Measurements from ENCODE around the gene CROCC2.

The CROCC2 gene

DNA sequence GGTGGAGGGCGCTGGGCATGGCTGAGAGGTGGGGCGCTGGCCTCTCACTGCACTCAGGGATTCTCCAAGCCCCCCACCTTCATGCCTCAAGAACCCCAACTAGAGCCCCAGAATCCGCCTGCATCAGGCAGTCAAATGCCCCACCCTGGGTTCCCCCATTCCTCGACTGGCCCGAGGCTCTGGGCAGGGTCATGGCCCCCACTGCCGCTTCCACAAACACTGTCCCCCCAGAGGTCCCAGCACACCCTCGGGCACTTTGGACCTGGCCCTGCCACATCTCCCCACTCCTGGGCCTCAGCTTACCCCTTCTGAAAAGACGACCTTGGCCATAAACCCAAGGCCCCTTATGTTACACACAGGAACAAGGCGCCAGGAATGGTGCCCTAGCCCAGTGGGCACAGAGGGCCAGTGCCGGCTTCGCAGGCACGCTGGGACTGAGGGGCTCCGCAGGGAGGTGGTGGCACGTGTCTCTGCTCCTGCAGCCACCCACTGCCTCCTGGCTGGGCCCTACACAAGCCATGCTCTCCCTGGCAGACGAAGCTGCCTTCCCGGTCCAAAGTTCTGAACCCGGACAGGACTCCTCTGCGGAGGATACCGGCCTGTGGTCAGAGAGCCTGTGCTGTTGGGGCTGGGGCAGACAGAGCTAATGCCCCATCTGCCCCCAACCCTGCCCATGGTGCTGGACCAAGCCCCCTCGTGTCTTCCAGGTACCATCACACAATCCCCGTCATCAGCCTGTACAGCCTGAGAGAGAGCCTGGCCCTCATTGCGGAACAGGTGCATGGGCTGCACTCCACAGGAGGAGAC is 30.7 kb upstream of the CROCC2 start:
- DNase-seq (ENCODE audit: low spot score) = no peak

DNA sequence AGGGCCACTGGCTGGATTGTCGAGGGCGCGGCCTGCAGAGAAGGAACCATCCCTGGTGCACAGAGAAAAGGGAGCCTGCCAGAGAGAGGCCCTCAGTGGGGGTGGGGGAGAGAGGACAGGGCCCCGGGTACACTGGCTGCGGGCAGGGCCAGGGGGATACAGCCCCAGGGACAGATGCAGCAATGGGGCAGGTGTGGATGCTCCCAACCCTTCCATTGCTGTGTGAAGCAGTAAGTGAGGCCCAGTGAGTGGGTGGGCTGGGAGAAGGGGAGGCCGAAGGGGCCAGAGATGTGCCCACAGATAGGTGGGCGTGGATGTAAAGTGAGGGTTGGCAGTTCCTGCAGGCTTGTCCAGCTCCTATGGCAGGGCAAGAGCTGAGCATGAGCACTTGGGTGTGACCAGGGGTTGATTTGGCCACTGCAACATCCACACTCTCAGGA is 30.1 kb upstream of the CROCC2 start:
- no peak for DNase-seq (ENCODE audit: low spot score)

DNA sequence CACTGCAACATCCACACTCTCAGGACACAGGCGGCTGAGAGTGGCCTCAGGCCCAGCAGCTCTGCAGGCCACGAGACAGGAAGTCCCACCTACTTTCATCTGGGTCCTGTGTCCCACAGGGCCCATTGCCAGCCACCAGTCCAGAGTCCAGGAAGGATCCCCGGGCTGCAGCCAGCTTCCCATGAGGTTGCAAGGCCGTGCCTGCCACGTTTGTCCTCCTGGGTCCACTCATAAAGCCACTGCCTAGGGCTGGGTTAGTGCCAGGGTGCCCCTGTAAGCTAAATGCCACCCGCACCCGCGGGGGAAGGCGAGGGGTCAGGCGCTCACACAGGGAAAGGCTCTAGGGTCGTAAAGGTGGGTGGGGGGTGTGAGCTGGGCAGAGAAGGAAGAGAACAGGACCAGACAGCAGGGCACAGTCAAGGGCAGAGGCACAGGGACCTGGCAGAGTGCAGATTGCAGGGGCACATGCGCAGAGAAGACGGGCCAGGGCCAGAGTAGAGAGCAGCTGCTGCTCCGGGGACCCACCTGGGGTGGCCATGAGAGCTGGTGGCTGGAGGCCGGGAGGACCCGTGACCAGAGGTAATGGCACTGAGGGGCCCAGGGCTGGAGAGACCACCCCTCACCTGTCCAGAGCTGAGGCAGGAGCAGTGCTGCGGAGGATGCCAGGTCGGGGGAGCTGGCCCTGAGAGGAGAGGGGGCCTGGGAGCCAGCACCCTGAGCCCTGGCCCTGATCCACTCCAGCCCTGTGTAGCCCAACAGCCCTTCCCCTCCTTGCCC is 29.5 kb upstream of the CROCC2 start:
- no peak for DNase-seq (ENCODE audit: low spot score)

DNA sequence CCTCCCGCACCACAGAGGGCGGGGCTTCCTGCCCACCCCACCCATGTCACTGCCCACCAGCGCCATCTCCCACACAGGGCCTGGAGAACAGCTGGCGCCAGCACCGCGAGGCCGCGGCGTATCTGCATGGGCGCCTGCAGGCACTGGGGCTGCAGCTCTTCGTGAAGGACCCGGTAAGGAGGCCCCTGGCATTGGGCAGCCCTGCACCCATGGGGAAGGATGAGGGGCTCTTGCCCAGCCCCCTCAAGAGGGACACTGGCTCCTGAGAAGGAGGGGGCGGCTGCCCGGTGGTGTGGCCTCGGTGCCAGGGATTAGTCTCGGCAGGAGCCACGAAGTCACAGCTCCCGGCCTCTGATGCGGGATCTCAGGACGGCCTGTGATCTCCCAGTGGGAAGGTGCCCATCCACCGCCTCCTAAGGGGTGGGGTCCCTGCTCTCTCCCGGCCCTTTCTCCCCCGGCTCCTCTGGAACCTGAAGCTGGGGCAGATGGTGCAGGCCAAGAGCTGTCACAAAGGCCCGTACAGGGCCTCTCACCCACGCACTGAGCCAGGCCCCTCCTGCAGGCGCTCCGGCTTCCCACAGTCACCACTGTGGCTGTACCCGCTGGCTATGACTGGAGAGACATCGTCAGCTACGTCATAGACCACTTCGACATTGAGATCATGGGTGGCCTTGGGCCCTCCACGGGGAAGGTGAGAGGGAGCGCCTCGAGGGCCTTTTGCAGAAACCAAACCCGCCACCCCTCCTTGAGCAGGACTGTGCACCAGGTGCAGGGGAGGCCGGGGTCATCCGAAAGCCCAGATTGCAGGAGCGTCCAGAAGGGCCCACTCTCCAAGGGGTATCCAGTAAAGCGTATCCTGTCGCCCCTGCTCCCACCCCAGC is 28.4 kb upstream of the CROCC2 start:
- DNase-seq (ENCODE audit: low spot score) = no peak

DNA sequence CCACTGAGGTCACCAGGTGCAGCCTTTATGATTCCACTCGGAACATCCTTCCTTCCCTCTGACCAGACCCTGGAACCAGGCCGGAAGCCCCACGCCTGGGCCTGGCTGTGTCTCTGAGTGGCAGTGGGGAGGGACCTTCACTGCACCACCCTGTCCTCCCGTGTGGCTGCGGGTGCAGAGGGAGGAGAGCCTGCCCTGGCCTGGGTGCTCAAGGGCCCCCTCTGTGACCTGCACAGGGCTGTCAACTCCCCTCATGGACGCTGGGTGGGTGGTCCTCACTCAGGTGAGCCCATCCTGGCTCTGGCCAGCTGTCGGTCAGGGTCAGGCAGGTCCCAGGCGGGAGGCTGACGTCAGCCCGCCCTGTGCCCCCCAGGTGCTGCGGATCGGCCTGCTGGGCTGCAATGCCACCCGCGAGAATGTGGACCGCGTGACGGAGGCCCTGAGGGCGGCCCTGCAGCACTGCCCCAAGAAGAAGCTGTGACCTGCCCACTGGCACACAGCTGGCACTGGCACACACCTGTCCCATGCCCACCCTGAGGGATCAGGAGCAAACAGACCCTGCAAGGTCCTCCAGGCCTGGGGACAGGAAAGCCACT is 27.7 kb upstream of the CROCC2 start:
- DNase-seq (ENCODE audit: low spot score) = no peak

DNA sequence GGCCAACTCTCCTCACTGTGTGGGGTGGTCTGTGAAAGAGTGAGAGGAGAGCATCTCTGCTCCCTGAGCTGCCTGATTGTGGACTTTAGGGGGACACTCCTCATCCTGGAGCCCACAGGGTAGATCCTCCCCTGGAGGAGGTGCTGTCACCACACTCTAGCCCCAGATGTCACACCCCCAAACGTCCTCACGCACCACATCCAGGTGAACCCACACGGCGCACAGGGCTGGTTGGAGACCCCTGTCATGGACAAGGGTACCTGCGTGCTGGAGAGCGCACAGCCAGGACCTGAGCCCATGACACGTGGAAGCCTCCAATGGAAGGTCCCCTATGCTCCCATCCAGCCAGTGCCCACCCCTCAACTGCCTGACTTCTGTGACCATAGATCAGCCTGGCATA is 27.0 kb upstream of the CROCC2 start:
- DNase-seq (ENCODE audit: low spot score) = no peak

DNA sequence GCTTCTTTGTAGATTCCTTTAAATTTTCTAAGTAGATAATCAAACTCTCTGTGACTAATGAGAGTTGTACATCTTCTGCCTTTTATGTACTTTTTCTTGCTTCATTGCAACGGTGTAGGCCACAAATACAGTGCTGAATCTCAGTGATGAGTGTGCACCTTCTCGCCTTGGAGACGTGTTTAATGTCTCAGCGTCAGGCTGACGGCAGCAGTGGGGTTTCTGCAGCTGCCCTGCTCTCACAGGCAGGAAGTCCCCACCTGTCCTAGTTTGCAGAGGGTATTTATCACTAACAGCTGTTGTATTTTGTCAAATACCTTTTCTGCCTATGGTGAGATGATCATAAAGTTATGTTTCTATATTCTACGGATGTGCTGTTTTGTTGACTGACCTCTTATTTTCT is 24.2 kb upstream of the CROCC2 start:
- DNase-seq (ENCODE audit: low spot score) = no peak

DNA sequence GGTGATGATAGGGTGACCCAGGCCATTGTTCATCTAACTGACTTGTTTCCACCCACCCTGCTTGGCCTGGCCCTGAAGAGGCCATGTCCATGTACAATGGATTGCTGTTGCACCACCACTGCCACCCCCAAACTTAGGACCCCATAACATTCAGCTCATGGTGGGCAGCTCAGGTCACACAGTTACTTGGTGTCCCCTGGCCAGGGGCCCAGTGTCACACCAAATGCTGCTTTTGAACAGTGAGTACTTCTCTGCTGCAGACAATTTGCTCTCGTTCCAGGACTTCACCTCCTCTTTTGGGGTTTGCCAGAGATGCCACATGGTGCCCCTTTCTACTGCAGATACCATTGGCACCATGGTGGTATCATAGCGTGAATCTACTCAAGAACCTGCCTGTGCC is 21.9 kb upstream of the CROCC2 start:
- no peak for DNase-seq (ENCODE audit: low spot score)

DNA sequence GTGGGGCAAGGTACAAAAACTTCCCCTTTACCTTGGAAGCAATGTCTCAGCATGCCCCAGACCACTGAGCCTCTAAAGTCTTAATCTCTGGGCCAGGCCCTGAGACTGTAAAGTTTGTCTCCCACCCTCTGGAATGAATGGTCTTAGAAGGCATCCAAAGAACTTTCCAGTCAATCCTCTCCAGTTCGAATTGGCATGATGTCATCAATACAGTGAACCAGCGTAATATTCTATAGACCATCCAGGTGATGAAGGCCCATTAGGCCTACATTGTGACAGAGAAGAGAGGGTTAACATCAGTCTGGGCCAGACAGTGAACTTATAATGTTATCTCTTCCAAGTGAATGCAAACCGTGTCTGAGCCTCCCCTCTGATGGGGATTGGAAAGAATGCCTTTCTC is 21.4 kb upstream of the CROCC2 start:
- DNase-seq (ENCODE audit: low spot score) = no peak

DNA sequence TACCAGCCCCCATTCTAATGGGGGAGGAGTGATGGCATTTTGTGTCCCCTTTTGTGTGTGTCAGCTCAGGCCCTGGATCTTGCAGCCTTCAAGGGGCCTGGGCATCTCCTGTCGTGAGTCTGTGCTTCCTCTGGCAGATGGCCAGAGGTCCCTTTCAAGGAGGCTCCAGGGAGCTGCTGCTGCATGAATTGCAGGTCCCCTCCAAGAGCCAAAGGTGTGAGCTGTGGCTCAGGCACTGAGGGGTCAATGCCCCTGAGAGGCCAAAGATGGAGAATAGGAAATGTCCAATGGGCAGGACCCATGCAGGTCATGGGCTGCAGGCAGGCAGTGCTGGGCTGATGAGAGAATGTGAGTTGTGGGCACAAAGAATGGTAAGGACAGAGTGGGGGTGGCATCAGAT is 20.6 kb upstream of the CROCC2 start:
- no peak for DNase-seq (ENCODE audit: low spot score)

DNA sequence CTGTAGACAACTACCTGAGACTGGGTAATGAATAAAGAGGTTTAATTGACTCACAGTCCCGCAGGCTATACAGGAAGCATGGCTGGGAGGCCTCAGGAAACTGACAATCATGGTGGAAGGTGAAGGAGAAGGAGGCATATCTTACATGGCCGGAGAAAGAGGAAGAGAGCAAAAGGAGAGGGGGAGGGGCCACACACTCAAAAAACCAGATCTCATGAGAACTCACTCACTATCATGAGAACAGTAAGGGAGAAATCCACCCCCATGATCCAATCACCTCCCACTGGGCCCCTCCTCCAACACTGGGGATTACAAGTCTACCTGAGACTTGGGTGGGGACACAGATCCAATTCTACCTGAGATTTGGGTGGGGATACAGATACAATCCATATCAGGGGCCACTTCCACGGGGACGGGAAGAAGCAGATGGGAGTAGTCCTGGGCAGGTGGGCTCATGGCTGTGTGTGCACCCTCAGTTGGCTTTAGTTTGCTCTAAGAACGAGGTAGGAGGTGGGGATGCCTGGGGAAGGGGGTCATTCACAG is 20.0 kb upstream of the CROCC2 start:
- no peak for DNase-seq (ENCODE audit: low spot score)

DNA sequence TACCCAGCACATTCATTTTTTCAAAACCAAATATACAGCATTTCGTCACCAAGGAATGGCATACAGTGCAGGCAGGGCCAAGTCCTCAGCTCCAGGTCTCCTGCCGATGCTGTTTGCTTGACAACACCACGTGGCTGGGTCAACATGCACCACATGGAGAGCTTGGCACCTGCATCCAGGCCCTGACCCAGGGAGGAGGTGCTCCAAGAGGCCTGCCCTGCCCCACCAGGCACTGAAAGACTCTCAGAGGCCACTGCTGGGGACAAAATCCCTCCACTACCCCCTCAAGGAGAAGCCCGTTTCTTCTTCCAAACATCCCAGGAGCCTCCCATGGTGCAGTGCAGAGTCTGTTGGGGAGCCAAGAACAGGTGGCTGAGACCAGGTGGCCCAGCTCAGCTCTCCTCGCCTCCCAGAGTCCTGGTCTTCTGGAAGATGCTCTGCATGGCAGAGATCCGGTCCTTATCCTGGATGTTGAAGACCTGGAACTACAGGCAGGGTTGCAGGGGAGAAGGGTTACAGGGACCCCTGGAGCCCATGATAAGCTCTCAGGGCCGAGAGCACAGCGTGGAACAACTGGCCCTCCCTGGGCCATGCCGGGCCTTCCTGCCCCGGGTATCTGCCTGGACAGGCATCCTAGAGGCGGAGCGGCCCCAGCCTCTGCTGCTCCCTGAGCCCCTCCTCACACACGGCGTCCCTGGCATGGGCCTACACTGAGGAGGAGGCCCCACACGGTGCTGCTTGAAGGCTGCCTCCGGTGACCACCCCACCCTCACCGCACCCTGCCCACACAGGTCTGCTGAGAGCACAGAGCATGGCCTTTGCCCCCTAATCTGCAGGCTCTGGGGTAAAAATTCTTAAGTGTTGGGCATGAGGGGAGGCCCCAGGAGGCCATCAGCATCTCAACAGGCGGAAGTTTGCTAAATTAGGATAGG is 19.2 kb upstream of the CROCC2 start:
- no peak for DNase-seq (ENCODE audit: low spot score)

DNA sequence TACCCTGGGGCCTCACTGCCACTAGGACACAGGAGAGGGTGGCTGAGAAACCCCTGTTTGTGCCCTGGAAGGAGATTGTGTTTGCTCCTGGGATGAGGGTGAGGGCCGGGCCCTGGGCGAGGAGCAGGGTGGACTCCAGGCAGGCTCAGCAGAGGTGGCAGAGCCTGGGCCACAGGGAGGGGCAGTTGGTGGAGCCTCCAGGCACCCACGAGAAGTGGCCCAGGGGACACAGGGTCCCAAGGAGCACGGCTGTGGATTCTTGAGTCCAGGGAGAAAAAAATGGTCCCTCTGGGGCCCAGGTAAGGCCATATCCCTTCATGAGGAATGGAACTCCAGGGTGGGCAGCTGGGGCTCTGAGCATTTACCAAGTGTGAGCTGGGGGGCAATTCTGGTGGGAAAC is 18.5 kb upstream of the CROCC2 start:
- DNase-seq (ENCODE audit: low spot score) = no peak

DNA sequence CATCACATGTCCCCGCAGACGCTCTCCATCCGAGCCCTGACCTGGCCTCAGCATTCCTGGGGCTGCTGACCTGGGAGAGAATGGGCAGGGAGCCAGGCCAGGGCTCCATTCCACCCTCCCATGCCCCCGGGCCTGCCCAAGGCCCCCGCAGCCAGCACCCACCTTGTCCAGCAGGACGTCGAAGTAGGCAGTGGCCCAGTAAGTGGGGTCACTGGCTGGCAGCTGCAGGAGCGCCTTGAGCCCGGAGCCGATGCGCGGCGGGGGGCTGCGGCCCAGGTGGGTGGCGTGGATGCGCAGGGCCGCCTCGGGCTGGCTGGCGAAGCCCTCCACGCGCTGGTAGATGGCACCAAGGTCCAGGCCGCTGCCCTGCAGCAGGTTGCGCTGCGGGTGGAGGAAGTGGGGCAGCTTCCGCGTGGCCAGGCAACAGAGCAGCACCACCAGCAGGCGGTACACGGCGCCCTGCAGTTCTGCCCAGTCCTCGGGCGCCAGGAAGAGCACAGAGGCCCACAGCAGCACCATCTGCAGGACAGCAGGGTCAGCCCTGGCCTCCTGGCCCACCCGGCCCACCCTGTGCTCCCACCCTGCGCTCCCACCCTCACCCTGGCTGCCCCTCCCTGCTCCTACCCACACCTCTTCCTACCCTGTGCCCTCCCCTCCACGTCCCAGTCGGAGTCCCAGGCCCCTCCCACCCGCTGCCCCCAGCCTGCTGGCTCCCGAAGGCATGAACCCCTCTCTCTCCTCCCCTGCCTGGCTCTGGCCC is 17.8 kb upstream of the CROCC2 start:
- no peak for DNase-seq (ENCODE audit: low spot score)

DNA sequence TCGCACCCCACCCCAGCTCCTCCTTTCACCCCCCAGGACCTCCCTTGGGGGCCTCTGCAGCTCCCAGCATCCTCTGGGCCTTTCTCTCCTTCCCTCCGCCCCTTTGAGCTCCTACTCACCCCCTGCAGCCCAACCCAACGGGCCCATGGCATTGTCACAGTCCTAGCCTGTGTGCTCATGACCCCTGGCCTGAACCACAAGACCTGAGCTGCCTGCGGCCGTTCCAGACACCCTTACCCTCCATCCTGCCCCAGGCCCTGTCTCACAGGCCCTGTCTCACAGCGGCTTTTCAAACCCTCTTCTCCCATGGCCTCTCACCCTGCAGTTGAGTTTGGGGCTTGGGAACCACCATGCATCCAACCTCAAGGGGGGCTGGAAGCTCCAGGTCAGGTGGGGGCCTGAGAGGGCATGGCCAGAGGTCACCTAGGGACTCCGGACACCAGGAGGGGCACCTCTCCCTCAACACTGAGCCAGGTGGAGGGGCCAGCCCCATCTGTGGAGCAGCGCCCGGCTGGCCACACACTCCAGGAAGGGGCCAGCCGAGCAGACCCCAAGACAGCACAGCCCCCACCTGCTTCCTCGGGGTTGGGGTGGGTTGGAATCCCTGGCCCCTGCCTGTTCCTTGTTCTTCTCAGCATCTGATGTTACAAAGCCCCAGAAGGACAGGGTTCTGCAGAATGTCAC is 17.1 kb upstream of the CROCC2 start:
- no peak for DNase-seq (ENCODE audit: low spot score)

DNA sequence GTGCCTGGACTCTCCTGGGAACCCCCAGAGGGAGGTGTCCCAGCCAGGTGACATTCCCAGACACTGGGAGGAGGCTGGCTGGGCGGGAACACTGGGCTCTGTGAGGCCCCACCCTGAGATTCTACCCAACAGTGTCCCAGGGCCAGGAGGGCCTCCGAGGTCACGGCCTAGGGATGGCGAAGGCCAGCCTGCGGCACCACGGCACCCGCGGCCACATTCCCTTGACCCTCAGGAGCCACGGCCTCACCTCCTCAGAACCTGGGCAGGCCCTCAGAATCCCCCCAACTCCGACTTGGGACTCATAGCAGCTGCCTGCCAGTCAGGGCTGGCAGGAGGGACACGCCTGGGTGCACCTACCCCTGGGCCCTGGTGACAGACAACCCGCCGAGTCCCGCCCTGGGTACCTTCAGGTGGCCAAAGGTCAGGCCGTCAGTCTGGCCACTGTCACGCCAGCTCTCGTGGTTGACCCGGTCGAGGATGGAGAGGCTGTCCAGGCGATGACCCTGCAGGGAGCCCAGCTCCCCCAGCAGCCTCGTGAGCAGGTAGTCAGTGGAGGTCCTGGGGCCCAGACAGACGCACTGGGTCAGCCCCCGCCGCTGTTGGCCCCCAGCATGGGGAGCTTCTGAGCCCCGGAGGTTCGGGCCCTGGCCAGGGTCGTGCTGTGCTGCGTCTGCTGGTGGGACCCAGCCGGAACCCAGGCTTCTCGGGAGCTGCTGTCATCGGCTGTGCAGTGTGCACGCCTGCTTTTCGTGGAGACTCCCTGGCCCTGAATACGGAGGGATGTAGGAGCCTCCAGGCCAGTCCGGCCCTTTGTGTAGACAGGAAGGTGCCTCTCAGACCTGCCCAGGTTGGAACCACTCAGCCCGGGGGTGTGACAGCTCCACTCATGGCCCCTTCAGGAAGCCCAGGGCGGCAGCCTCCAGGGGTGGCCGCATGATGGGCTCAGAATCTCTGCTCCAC is 16.3 kb upstream of the CROCC2 start:
- no peak for DNase-seq (ENCODE audit: low spot score)

DNA sequence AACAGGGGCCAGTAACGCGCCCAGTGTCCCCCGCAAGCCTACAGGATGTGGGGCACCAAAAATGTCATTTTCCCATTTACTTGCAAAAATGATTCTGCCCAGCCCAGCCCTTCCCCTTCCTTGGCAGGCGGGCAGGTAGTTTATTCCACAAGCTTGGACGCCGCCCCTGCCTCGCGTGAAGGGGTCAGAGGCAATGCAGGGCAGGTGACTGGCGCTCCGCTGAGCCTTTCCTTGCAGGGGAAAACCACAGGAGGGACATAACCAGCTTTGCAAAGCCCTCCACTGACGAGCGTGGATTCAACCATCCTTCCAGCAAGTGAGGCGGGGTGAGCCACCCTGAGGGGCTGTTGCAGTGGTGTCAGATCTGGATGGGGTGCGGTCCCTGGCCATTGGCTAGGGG is 15.4 kb upstream of the CROCC2 start:
- DNase-seq (ENCODE audit: low spot score) = no peak

Measured in activated CD4-positive, alpha-beta T cell treated with anti-CD3 and anti-CD28 coated beads, Interleukin-2, Interleukin-4, amounts not matched to agents 100 ng/mL and 50 ng/mL, durations not matched to agents 16 hours and 8 hours (primary cell).